ENCODE data around the gene CSTF3. TPM values are rescaled to one million over a fixed set of nuclear protein-coding genes. Genes with fewer than 3 reads are reported as not detected.

Gene CSTF3
- total and polyA plus RNA-seq, 9 of the 15 experiments (the other 6 are each of a cell fraction or from before 2014, with no cell fraction given), result 37.0 to 111 (median 61.0) TPM

DNA sequence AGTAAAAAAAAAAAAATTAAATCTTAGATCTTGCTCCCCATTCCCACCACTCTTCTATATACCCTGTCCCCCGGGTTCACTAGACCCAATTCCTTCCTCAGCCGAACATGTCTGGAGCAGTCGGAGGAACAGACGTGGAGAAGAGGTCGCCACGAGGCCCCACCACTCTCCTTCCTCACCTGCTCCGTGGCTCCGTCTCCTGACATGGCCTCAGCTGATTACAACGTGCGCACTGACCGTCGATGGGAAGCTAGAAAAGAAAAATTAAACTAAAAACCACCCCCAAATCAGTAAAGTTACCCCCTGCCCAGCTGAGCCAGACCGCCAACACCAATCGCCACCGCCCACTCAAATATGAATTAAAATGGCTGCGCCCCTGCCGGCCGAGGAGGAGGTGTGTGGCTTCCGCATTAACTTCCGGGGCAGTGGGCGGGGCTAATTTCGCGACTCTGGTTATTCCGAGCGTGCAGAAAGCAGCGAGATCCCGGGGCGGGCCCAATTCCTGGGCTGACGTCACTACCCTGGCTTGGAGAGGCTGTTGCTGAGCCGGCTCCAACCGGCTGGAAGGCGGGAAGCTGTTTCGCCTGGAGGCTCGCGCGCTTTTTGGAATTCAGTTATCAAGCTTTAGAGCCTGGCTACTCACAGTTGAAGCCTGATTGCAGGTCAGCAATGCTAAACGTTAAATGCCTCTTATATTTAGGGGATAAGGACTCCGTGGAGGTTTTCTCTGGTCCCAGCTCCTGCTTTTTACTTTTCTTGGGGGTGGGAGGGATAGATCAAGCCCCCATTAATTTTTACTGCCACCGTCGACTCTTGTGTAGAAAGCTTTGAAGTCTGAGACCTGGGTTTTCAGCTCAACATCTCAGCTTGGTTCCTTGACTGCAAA lies at the start of gene CSTF3 (continued):
- TF ChIP-seq CBX8 (IDR thresholded peaks at IDR 0.05; ENCODE audit: borderline replicate concordance, extremely low read depth, low read depth, low read length, poor library complexity, severe bottlenecking) (no peak), ZNF589 (CRISPR knock-in tag; IDR thresholded peaks at IDR 0.05; ENCODE audit: low read depth) (peak; percentile 81), KLF13 (tag; IDR thresholded peaks at IDR 0.05; ENCODE audit: borderline replicate concordance, low read depth) (peak; percentile 84), PCBP2 (IDR thresholded peaks at IDR 0.05; ENCODE audit: low read depth, low read length, poor library complexity, severe bottlenecking) (no peak), ZNF143 (CRISPR knock-in tag; IDR thresholded peaks at IDR 0.05) (no peak), HNRNPH1 (optimal IDR thresholded peaks at IDR 0.05; ENCODE audit: low read depth, low read length) (no peak), PRMT5 (CRISPR knock-in tag; IDR thresholded peaks at IDR 0.05) (no peak), EP300 (IDR thresholded peaks at IDR 0.05; ENCODE audit: low read length) (peak; percentile 82), YY1 (IDR thresholded peaks at IDR 0.05; ENCODE audit: borderline replicate concordance in 1 of 3, control insufficient read depth in 1 of 3, extremely low read depth in 1 of 3, insufficient read depth in 3 of 3, insufficient read length in 1 of 3, insufficient replicate concordance in 2 of 3, low read depth in 1 of 3, low read length in 2 of 3) (peak; percentile 79 to 97 (median 96)), HMGN3 (IDR thresholded peaks at IDR 0.05; ENCODE audit: borderline replicate concordance, extremely low read depth, insufficient read length, low read depth, low read length) (no peak), BRF1 (IDR thresholded peaks at IDR 0.05; ENCODE audit: borderline replicate concordance, extremely low read depth, insufficient read length) (no peak), COPS2 (conservative IDR thresholded peaks at IDR 0.05) (no peak), TOE1 (IDR thresholded peaks at IDR 0.05; ENCODE audit: borderline replicate concordance) (peak; percentile 66; the same call in 1 of the 2 replicates), TOE1 (CRISPR knock-in tag; IDR thresholded peaks at IDR 0.05; ENCODE audit: borderline replicate concordance, low read depth) (no peak), SP1 (CRISPR knock-in tag; IDR thresholded peaks at IDR 0.05) (peak; percentile 94), TCFL5 (CRISPR knock-in tag; conservative IDR thresholded peaks at IDR 0.05) (no peak), ELK1 (CRISPR knock-in tag; IDR thresholded peaks at IDR 0.05) (no peak)
- TF ChIP-seq, protein P1, sequence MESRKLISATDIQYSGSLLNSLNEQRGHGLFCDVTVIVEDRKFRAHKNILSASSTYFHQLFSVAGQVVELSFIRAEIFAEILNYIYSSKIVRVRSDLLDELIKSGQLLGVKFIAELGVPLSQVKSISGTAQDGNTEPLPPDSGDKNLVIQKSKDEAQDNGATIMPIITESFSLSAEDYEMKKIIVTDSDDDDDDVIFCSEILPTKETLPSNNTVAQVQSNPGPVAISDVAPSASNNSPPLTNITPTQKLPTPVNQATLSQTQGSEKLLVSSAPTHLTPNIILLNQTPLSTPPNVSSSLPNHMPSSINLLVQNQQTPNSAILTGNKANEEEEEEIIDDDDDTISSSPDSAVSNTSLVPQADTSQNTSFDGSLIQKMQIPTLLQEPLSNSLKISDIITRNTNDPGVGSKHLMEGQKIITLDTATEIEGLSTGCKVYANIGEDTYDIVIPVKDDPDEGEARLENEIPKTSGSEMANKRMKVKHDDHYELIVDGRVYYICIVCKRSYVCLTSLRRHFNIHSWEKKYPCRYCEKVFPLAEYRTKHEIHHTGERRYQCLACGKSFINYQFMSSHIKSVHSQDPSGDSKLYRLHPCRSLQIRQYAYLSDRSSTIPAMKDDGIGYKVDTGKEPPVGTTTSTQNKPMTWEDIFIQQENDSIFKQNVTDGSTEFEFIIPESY (CRISPR knock-in tag; IDR thresholded peaks at IDR 0.05), result peak; percentile 90
- TF ChIP-seq, protein P2, sequence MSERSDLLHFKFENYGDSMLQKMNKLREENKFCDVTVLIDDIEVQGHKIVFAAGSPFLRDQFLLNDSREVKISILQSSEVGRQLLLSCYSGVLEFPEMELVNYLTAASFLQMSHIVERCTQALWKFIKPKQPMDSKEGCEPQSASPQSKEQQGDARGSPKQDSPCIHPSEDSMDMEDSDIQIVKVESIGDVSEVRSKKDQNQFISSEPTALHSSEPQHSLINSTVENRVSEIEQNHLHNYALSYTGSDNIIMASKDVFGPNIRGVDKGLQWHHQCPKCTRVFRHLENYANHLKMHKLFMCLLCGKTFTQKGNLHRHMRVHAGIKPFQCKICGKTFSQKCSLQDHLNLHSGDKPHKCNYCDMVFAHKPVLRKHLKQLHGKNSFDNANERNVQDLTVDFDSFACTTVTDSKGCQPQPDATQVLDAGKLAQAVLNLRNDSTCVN (CRISPR knock-in tag; IDR thresholded peaks at IDR 0.05), result no peak
- TF ChIP-seq, protein P3, sequence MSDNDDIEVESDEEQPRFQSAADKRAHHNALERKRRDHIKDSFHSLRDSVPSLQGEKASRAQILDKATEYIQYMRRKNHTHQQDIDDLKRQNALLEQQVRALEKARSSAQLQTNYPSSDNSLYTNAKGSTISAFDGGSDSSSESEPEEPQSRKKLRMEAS (CRISPR knock-in tag; IDR thresholded peaks at IDR 0.05), result peak; percentile 96
